GM23248 (cell line): ENCODE data around the gene GRK6. TPM values are rescaled to one million over a fixed set of nuclear protein-coding genes. Genes with fewer than 3 reads are reported as not detected.
A peak's percentile ranks its signal among the peaks of the same experiment; 100 is the strongest.

Source experiments
- DNase-seq: peaks from one replicate; pipeline ENCODE4 v3.0.0-alpha.2; 2015
- H2AFZ ChIP-seq: fragments of 200-600 bp; sonication (generic); 2 replicates; pipeline ENCODE4 v1.6.1; 2016; ENCODE audit warnings: antibody characterized with exemption
- H3F3A ChIP-seq: fragments of 200-600 bp; sonication (generic); 2 replicates; pipeline ENCODE4 v1.6.1; 2016; ENCODE audit warnings: mild to moderate bottlenecking, antibody characterized with exemption, mixed run types; ENCODE audit not compliant: insufficient read depth
- H3K27ac ChIP-seq: fragments of 200-600 bp; sonication (generic); 2 replicates; pipeline ENCODE4 v1.5.1; 2016; ENCODE audit warnings: mild to moderate bottlenecking
- H3K27me3 ChIP-seq: fragments of 200-600 bp; sonication (generic); replicated peaks from 2 replicates; pipeline ENCODE4 v1.6.1; 2016; ENCODE audit warnings: mild to moderate bottlenecking; ENCODE audit not compliant: insufficient read depth
- H3K36me3 ChIP-seq: fragments of 200-600 bp; sonication (generic); 2 replicates; pipeline ENCODE4 v1.6.1; 2016; ENCODE audit warnings: low read depth, mild to moderate bottlenecking
- H3K4me1 ChIP-seq: fragments of 200-600 bp; sonication (generic); 2 replicates; pipeline ENCODE4 v1.6.1; 2016; ENCODE audit warnings: mild to moderate bottlenecking; ENCODE audit not compliant: insufficient read depth
- H3K4me2 ChIP-seq: fragments of 200-600 bp; sonication (generic); one replicate; pipeline ENCODE4 v1.6.1; 2016; ENCODE audit warnings: mild to moderate bottlenecking; ENCODE audit not compliant: unreplicated experiment
- H3K4me3 ChIP-seq: fragments of 200-600 bp; sonication (generic); 2 replicates; pipeline ENCODE4 v1.5.1; 2016; ENCODE audit warnings: mild to moderate bottlenecking
- H3K79me2 ChIP-seq: fragments of 200-600 bp; sonication (generic); 2 replicates; pipeline ENCODE4 v1.6.1; 2016; ENCODE audit warnings: mild to moderate bottlenecking; ENCODE audit not compliant: insufficient read depth
- H3K9ac ChIP-seq: fragments of 200-600 bp; sonication (generic); 2 replicates; pipeline ENCODE4 v1.6.1; 2016; ENCODE audit warnings: mild to moderate bottlenecking
- H3K9me2 ChIP-seq: fragments of 200-600 bp; sonication (generic); 2 replicates; pipeline ENCODE4 v1.6.1; 2016; ENCODE audit warnings: mixed run types, mild to moderate bottlenecking, moderate library complexity; ENCODE audit not compliant: insufficient read depth
- H3K9me3 ChIP-seq: fragments of 200-600 bp; sonication (generic); one replicate; pipeline ENCODE4 v1.6.1; 2017; ENCODE audit warnings: low read depth
- H4K20me1 ChIP-seq: fragments of 200-600 bp; sonication (generic); 2 replicates; pipeline ENCODE4 v1.6.0; 2016; ENCODE audit not compliant: insufficient read depth
- EZH2 ChIP-seq: fragments of 200-600 bp; sonication (generic); IDR thresholded peaks from 2 replicates; pipeline ENCODE4 v1.6.1; 2018; ENCODE audit warnings: antibody characterized with exemption, mild to moderate bottlenecking; ENCODE audit not compliant: insufficient read depth, poor library complexity, severe bottlenecking
- EZH2phosphoT487 ChIP-seq: fragments of 200-600 bp; sonication (generic); IDR thresholded peaks from 2 replicates; pipeline ENCODE4 v1.6.1; 2018; ENCODE audit warnings: antibody characterized with exemption, moderate library complexity, mild to moderate bottlenecking, low read depth; ENCODE audit not compliant: insufficient read depth
- WGBS, 2 experiments: methylation state at CpG; one replicate each; pipeline ENCODE4 v1.1.6; 2015 to 2017; ENCODE audit warnings: low lambda C conversion rate in 2 of 2, low coverage in 1 of 2; ENCODE audit errors: missing lambda C conversion rate in 2 of 2; 5-methylcytosine and 5-hydroxymethylcytosine counted together
- in situ Hi-C: fragments of 300-500 bp; cut with MboI; formaldehyde crosslinking; loops from 2 replicates; pipeline ENCODE4 v1.15.0; 2020
- polyA plus RNA-seq: library from polyadenylated mRNA; unstranded; fragments of >200 nt; fragmentation: Nextera tagmentation; extraction: Ambion mirVana; gene quantifications from 2 replicates; pipeline ENCODE4 v1.2.1, GENCODE V29; 2016
- total RNA-seq: library from RNA; depleted of rRNA; stranded (reverse); fragments of >200 nt; shearing (Covaris generic); gene quantifications from 2 replicates; pipeline ENCODE4 v1.2.3, GENCODE V29; 2014

The GRK6 gene
- total and polyA plus RNA-seq, 2 experiments from 2014 or later = 7.7 to 30.4 TPM

- 4 to 9% methylated on average over 46 to 49 of the region's 49 CpGs for WGBS, 2 experiments
- in situ Hi-C loops = no loop called here
- no peaks in the 10 kb centered on the region for H3K36me3 ChIP-seq
- H3K9ac ChIP-seq = no peak overlapping the region
- no peaks in the 10 kb centered on the region for H3K9me2 ChIP-seq
- H3K4me1 ChIP-seq = no peaks in the 10 kb centered on the region
- H3K9me3 ChIP-seq = no peaks in the 10 kb centered on the region
- H3F3A ChIP-seq = peaks cover 8% of the 10 kb centered on the region; the same call in 1 of the 2 replicates
- no peaks in the 10 kb centered on the region for H3K79me2 ChIP-seq
- H2AFZ ChIP-seq = peak overlapping the region; percentile 77; the same call in 1 of the 2 replicates
- peak overlapping the region; percentile 74 for H3K4me3 ChIP-seq
- H3K4me2 ChIP-seq = peak overlapping the region; percentile 76
- H3K27ac ChIP-seq = no peak overlapping the region
- peaks cover 49% of the 10 kb centered on the region for H3K27me3 ChIP-seq
- DNase-seq = peak; percentile 74
- no peaks in the 10 kb centered on the region for H4K20me1 ChIP-seq
- TF ChIP-seq EZH2phosphoT487 = 0 out of 2 replicates have a peak, but pooled peaks have one; percentile 12
- no peak for TF ChIP-seq EZH2
These were observed 24.0 kb upstream of the GRK6 start for GRCh38 chr5:177402271-177403043.

- no peaks in the 10 kb centered on the region for H4K20me1 ChIP-seq
- TF ChIP-seq EZH2phosphoT487 (no peak), EZH2 (peak; percentile 38)
- no peaks in the 10 kb centered on the region for H3K79me2 ChIP-seq
- peaks cover 46% of the 10 kb centered on the region for H3K27me3 ChIP-seq
- H3K9ac ChIP-seq = peak overlapping the region; percentile 45; the same call in 1 of the 2 replicates
- H3K4me2 ChIP-seq = peak overlapping the region; percentile 76
- H2AFZ ChIP-seq = peak overlapping the region; percentile 77
- DNase-seq = peak; percentile 50
- H3F3A ChIP-seq = peaks cover 8% of the 10 kb centered on the region; the same call in 1 of the 2 replicates
- H3K9me3 ChIP-seq = no peaks in the 10 kb centered on the region
- H3K4me3 ChIP-seq = peak overlapping the region; percentile 74
- in situ Hi-C loops = no loop called here
- no peaks in the 10 kb centered on the region for H3K4me1 ChIP-seq
- no peaks in the 10 kb centered on the region for H3K36me3 ChIP-seq
- WGBS, 2 experiments = 4 to 5% methylated on average over 57 to 60 of the region's 61 CpGs
- H3K9me2 ChIP-seq = no peaks in the 10 kb centered on the region
- no peak overlapping the region for H3K27ac ChIP-seq
These were observed 23.2 kb upstream of the GRK6 start for GRCh38 chr5:177403102-177403791.

GRCh38 chr5:177403792-177404640 lies 22.5 kb upstream of the GRK6 start:
- Histone ChIP-seq H3K79me2 (no peaks in the 10 kb centered on the region), H4K20me1 (no peaks in the 10 kb centered on the region), H3K4me1 (no peaks in the 10 kb centered on the region), H3K36me3 (no peaks in the 10 kb centered on the region), H3K4me3 (peak overlapping the region; percentile 74), H3K9me2 (no peaks in the 10 kb centered on the region), H3F3A (peaks cover 8% of the 10 kb centered on the region; the same call in 1 of the 2 replicates), H3K27me3 (peaks cover 39% of the 10 kb centered on the region), H3K27ac (no peak overlapping the region), H3K9ac (peak overlapping the region; percentile 45), H3K4me2 (peak overlapping the region; percentile 76), H2AFZ (peak overlapping the region; percentile 77), H3K9me3 (no peaks in the 10 kb centered on the region)
- WGBS, 2 experiments = 1% methylated on average over 67 to 82 of the region's 93 CpGs
- TF ChIP-seq EZH2 = no peak
- no peak for TF ChIP-seq EZH2phosphoT487
- in situ Hi-C loops = no loop called here
- peak; percentile 93 for DNase-seq
